ENCODE data around the gene ZIC1. TPM values are rescaled to one million over a fixed set of nuclear protein-coding genes. Genes with fewer than 3 reads are reported as not detected.

Gene ZIC1
- total and polyA plus RNA-seq, 9 donors = 0.05 to 0.45 (median 0.14) TPM; not detected in 5

DNA sequence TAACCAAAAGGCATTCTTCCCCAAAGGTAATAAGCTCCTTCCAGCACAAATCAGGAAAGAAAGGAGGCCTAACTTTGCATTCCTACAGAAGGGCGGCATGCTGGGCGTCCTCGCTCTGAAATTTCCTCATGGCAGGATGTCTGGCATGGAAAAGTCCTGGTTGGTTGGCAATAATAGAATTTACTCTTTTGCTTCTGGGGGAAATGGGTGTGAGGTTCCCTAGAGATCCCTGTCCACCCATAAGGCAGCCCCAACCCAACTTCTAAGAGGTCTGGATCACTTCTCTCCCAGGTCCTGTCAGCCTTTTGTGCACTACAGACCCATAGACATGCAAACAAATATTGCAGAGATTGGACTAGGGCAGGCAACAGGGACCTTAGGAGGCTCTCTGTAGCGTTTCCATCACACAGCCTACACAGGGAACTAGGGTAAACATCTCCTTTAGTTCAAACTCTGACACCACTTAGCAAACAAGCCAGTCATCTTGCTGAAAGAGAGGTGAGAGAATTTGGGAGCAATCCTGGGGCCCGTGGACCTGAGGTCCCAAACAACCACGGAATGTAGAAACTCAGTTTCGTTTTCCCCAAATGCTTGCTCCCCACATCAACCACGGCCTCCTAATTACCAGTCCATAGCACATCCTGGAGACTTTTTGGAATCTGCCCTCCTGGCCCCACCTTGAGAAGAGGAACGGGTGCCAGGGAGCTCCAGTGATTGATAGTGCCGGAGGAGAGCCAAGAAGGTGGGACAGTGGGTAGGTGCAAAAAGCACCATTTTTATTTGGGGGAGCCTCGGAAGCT is 5.0 kb upstream of the ZIC1 start:
- WGBS, 3 donors = 30 to 38% (median 32%) methylated on average over 11 of the region's 11 CpGs
- no peak for DNase-seq
- Histone ChIP-seq H3K4me3 (no peak overlapping the region), H3K4me1 (ENCODE audit: insufficient read depth) (no peaks in the 10 kb centered on the region), H3K27ac (no peak overlapping the region), H3K36me3 (no peaks in the 10 kb centered on the region), H3K27me3 (no peaks in the 10 kb centered on the region), H3K9me3 (peaks cover 0 to 4% of the 10 kb centered on the region in 2 donors)
- TF ChIP-seq, protein P1, sequence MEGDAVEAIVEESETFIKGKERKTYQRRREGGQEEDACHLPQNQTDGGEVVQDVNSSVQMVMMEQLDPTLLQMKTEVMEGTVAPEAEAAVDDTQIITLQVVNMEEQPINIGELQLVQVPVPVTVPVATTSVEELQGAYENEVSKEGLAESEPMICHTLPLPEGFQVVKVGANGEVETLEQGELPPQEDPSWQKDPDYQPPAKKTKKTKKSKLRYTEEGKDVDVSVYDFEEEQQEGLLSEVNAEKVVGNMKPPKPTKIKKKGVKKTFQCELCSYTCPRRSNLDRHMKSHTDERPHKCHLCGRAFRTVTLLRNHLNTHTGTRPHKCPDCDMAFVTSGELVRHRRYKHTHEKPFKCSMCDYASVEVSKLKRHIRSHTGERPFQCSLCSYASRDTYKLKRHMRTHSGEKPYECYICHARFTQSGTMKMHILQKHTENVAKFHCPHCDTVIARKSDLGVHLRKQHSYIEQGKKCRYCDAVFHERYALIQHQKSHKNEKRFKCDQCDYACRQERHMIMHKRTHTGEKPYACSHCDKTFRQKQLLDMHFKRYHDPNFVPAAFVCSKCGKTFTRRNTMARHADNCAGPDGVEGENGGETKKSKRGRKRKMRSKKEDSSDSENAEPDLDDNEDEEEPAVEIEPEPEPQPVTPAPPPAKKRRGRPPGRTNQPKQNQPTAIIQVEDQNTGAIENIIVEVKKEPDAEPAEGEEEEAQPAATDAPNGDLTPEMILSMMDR (IDR thresholded peaks at IDR 0.05) = no peak
- TF ChIP-seq POLR2A (IDR thresholded peaks at IDR 0.05) (no peak), EP300 (IDR thresholded peaks at IDR 0.05) (no peak)
- intact Hi-C loops (cut with DNase I) = no loop called here

DNA sequence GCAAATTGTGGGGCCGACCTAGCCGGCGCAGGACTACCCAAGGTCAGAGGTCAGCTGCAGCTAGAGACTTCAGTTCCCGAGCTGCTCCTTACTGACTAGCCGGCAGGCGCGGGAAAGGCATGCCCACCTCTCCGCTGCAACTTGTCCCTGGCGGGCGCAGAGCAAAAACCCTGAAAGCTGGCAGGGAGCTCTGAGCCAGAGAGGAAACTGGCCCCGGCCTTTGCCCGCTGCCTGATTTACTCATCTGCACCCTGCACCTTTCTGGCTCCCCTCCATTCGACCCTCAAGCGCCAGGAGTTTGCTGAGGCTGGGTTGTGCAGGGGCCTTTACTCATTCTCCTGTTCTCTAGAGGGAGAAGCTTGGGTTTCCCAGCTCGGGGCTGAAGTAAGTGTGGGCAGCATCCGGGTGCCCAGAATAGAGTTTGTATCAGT is 4.3 kb upstream of the ZIC1 start:
- H3K36me3 ChIP-seq = no peaks in the 10 kb centered on the region
- no peak overlapping the region for H3K27ac ChIP-seq
- H3K9me3 ChIP-seq = peaks cover 0 to 4% of the 10 kb centered on the region in 2 donors
- no peak for DNase-seq
- intact Hi-C loops (cut with DNase I) = no loop called here
- TF ChIP-seq POLR2A (IDR thresholded peaks at IDR 0.05) (no peak), EP300 (IDR thresholded peaks at IDR 0.05) (no peak)
- TF ChIP-seq, protein P1 (IDR thresholded peaks at IDR 0.05) = no peak
- no peak overlapping the region for H3K4me3 ChIP-seq
- H3K4me1 ChIP-seq (ENCODE audit: insufficient read depth) = no peaks in the 10 kb centered on the region
- WGBS, 3 donors = 7 to 10% (median 10%) methylated on average over 16 of the region's 16 CpGs
- no peaks in the 10 kb centered on the region for H3K27me3 ChIP-seq

DNA sequence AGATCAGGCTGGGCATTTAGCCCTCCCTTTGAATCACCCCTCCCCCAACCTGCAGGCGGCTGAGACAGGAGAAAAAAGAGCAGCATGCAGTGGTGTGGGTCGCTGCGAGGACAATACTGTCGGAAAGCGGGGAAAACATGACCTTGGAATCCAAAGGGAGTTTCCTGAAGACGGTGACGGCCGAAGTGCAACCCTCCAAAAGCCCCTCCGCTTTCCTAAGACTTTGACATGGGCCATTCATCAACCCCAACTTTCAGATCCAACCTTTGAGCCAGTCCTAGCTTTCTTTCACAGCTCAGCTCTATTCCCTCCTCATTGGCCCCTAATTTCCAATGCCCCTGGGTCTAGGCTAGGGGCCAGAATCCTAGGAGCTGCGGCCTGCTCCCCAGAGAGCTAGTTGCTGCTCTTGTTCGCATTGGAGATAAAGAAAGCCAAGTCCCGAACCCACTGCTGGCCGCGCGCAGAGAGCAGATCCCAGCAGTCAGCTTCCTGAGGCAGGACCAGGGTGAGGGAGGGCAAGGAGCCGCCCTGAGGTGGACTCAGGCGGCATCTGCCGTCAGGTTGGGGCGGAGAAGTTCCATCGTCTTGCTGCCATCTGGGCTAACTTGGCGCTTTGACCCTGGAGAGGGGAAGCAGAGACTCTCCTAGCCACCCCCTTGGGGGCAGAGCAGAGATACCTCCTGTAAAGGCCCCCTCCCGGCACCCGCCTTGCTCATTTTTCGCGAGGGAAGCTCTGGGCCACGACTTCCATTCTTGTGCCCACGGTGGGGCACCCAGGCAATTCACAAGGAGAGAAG is 3.7 kb upstream of the ZIC1 start:
- intact Hi-C loops (cut with DNase I) = no loop called here
- no peak overlapping the region for H3K4me3 ChIP-seq
- H3K36me3 ChIP-seq = no peaks in the 10 kb centered on the region
- DNase-seq = no peak
- 3 to 9% (median 6%) methylated on average over 26 to 27 of the region's 27 CpGs for WGBS, 3 donors
- TF ChIP-seq POLR2A (IDR thresholded peaks at IDR 0.05) = no peak
- TF ChIP-seq, protein P1 (IDR thresholded peaks at IDR 0.05) = no peak
- no peak for TF ChIP-seq EP300 (IDR thresholded peaks at IDR 0.05)
- H3K27me3 ChIP-seq = peaks cover 2% of the 10 kb centered on the region
- H3K4me1 ChIP-seq (ENCODE audit: insufficient read depth) = peaks cover 4% of the 10 kb centered on the region
- peaks cover 0 to 4% of the 10 kb centered on the region in 2 donors for H3K9me3 ChIP-seq
- no peak overlapping the region for H3K27ac ChIP-seq

DNA sequence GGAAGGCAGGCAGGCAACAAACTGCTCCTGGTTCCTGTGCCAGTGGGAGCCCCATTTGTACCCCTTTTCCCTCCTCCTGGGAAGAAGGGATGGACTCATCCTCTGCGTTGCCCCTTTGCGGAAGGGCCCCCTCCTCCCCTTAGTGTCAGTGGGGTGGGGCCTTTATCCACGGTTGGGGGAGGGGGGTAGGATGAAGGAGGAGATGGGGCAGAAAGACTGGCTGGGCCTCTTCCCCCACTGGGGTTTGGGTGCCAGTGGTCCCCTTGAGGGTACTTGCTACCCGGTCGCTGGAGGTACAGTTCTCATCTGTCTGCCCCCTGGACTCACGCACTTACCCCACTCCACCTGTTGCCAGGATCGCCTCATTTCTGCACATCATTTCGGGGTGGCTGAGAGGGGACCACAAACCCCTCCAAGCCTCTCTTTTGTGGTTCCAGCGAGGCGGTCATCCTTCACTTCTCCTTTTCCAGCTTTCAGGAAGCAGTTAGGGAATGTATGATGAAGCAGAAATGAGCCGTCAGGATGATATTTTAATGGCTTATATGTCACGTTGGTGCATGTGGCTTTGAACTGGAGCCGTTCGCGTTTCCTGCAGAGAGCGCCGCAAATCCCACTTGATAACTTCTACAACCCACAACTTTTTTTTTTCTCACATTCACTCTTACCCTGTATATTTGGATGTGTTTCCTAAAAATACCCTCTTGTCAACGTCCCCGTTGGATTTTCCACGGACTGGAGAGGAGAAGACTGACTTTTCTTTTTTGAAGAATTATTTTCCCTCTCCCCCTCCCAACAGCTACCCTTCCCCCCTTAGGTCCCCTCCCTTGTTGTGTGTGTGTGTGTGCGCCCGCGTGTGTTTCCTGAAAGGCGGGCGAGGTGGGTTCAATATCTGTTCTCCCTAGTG is 2.9 kb upstream of the ZIC1 start, which contains the start of gene ZIC4:
ZIC4 (minus strand) TSS at position 516 of the 904 bp plus-strand sequence. CDS start 3,746 bp downstream, outside the sequence.
- H3K36me3 ChIP-seq = no peaks in the 10 kb centered on the region
- WGBS, 3 donors = 6% methylated on average over 25 of the region's 25 CpGs
- DNase-seq = no peak
- TF ChIP-seq EP300 (IDR thresholded peaks at IDR 0.05) = no peak
- TF ChIP-seq, protein P1 (IDR thresholded peaks at IDR 0.05) = no peak
- TF ChIP-seq POLR2A (IDR thresholded peaks at IDR 0.05) = no peak
- peaks cover 11% of the 10 kb centered on the region for H3K4me1 ChIP-seq (ENCODE audit: insufficient read depth)
- H3K27me3 ChIP-seq = peaks cover 4% of the 10 kb centered on the region
- no peak within 1 kb of the TSS for H3K4me3 ChIP-seq
- peaks cover 0 to 4% of the 10 kb centered on the region in 2 donors for H3K9me3 ChIP-seq
- intact Hi-C loops (cut with DNase I) = no loop called here
- no peak within 1 kb of the TSS for H3K27ac ChIP-seq
